Gastrocnemius medialis (tissue), 4 donors: ENCODE data around the gene PKNOX2. TPM values are rescaled to one million over a fixed set of nuclear protein-coding genes. Genes with fewer than 3 reads are reported as not detected.

ENCODE experiments used
- ATAC-seq, 2 donors: fragments of 150-250 bp; one replicate each; pipeline ENCODE4 v1.9.1; 2016
- DNase-seq, 2 donors: peaks; one replicate each; pipeline ENCODE4 v3.0.0-alpha.2; 2019
- H3K27ac ChIP-seq, 4 donors: fragments of 200-600 bp; sonication (generic); 1 replicate in 1 of 4; 2 replicates in 3 of 4; pipeline ENCODE4 v1.5.1; 2016 to 2018; ENCODE audit warnings: mild to moderate bottlenecking in 2 of 4, moderate library complexity in 1 of 4
- H3K27me3 ChIP-seq, 3 donors: fragments of 200-600 bp; sonication (generic) in 2 of 3; 1 replicate in 1 of 3; 2 replicates in 2 of 3; pipeline versions ENCODE4 v1.5.1 to v1.6.0; 2016 to 2019; ENCODE audit warnings: mild to moderate bottlenecking in 1 of 3, moderate library complexity in 1 of 3
- H3K36me3 ChIP-seq, 2 donors: fragments of 200-600 bp; sonication (generic) in 1 of 2; one replicate each; pipeline ENCODE4 v1.5.1; 2017 to 2018
- H3K4me1 ChIP-seq, 2 donors: fragments of 200-600 bp; sonication (generic) in 1 of 2; one replicate each; pipeline ENCODE4 v1.5.1; 2016 to 2017; ENCODE audit warnings: mild to moderate bottlenecking in 2 of 2
- H3K4me3 ChIP-seq, 4 donors: fragments of 200-600 bp; sonication (generic) in 3 of 4; 1 replicate in 1 of 4; 2 replicates in 3 of 4; pipeline ENCODE4 v1.5.1; 2016 to 2019; ENCODE audit warnings: mild to moderate bottlenecking in 2 of 4
- H3K9me3 ChIP-seq, 3 donors: fragments of 200-600 bp; sonication (generic) in 2 of 3; 1 replicate in 1 of 3; 2 replicates in 2 of 3; pipeline ENCODE4 v1.5.1; 2016 to 2019
- CTCF ChIP-seq, 5 experiments: fragments of 450-650 bp in 3 of 5; fragments of 200-600 bp in 2 of 5; sonication (generic) in 2 of 5; IDR thresholded peaks in 4 of 5; conservative IDR thresholded peaks in 1 of 5; 1 replicate in 4 of 5; 2 replicates in 1 of 5; pipeline ENCODE4 v1.5.1; 2016 to 2019; ENCODE audit warnings: antibody characterized with exemption in 5 of 5, mild to moderate bottlenecking in 3 of 5, moderate library complexity in 3 of 5
- POLR2A ChIP-seq, 2 donors: fragments of 450-650 bp; IDR thresholded peaks; one replicate each; pipeline ENCODE4 v1.6.1; 2017; ENCODE audit warnings: antibody characterized with exemption in 2 of 2, mild to moderate bottlenecking in 2 of 2, moderate library complexity in 2 of 2
- in situ Hi-C, 4 donors: fragments of 200-750 bp; cut with MboI; loops; one replicate each; pipeline versions ENCODE4 v1.15.0 to v1.8.0; 2017; ENCODE audit warnings: low sequenced_read_pairs in 4 of 4
- intact Hi-C: fragments of 100-400 bp; cut with DNase I; formaldehyde crosslinking; loops from one replicate; pipeline ENCODE4 v1.15.1; 2023; ENCODE audit warnings: low total_unique reads
- total RNA-seq, 4 donors: library from RNA; depleted of rRNA; stranded (reverse); fragments of >200 nt; gene quantifications; one replicate each; pipeline versions ENCODE4 v1.1.0 to v1.2.3, GENCODE V29; 2016

Gene PKNOX2
- total RNA-seq, 4 donors from 2014 or later: 3.7 to 11.7 (median 6.0) TPM

- ATAC-seq: no peak
- H3K9me3 ChIP-seq: no peaks in the 10 kb centered on the region
- H3K4me3 ChIP-seq: no peak overlapping the region
- in situ Hi-C loops: no loop called here
- no peaks in the 10 kb centered on the region for H3K36me3 ChIP-seq
- H3K27ac ChIP-seq: no peak overlapping the region
- intact Hi-C loops: no loop called here
- no peaks in the 10 kb centered on the region for H3K4me1 ChIP-seq
- DNase-seq: no peak
- no peaks in the 10 kb centered on the region for H3K27me3 ChIP-seq
- TF ChIP-seq CTCF (IDR thresholded peaks at IDR 0.05 in 4 of 5, conservative IDR thresholded peaks at IDR 0.05 in 1 of 5): no peak
- no peak for TF ChIP-seq POLR2A (IDR thresholded peaks at IDR 0.05)
Measured at GRCh38 chr11:125464666-125465065, 300.1 kb downstream of the PKNOX2 start.

- TF ChIP-seq POLR2A (IDR thresholded peaks at IDR 0.05) (no peak), CTCF (IDR thresholded peaks at IDR 0.05 in 4 of 5, conservative IDR thresholded peaks at IDR 0.05 in 1 of 5) (no peak)
- Histone ChIP-seq H3K27ac (no peak overlapping the region), H3K4me3 (no peak overlapping the region), H3K9me3 (no peaks in the 10 kb centered on the region), H3K4me1 (no peaks in the 10 kb centered on the region), H3K36me3 (no peaks in the 10 kb centered on the region), H3K27me3 (no peaks in the 10 kb centered on the region)
- intact Hi-C loops: no loop called here
- in situ Hi-C loops: no loop called here
- no peak for ATAC-seq
- DNase-seq: no peak
Measured at GRCh38 chr11:125465255-125465654, 300.7 kb downstream of the PKNOX2 start.

GRCh38 chr11:125465701-125466100 is 301.1 kb downstream of the PKNOX2 start:
- TF ChIP-seq CTCF (IDR thresholded peaks at IDR 0.05 in 4 of 5, conservative IDR thresholded peaks at IDR 0.05 in 1 of 5) (no peak), POLR2A (IDR thresholded peaks at IDR 0.05) (no peak)
- DNase-seq: no peak
- H3K27ac ChIP-seq: no peak overlapping the region
- in situ Hi-C loops: no loop called here
- H3K27me3 ChIP-seq: no peaks in the 10 kb centered on the region
- no peak overlapping the region for H3K4me3 ChIP-seq
- intact Hi-C loops: no loop called here
- no peaks in the 10 kb centered on the region for H3K4me1 ChIP-seq
- no peaks in the 10 kb centered on the region for H3K9me3 ChIP-seq
- no peak for ATAC-seq
- H3K36me3 ChIP-seq: no peaks in the 10 kb centered on the region

GRCh38 chr11:125468025-125468424 is 303.5 kb downstream of the PKNOX2 start:
- no peak for DNase-seq
- in situ Hi-C loops: no loop called here
- no peak overlapping the region for H3K27ac ChIP-seq
- ATAC-seq: no peak
- H3K27me3 ChIP-seq: no peaks in the 10 kb centered on the region
- H3K4me1 ChIP-seq: no peaks in the 10 kb centered on the region
- no peaks in the 10 kb centered on the region for H3K36me3 ChIP-seq
- TF ChIP-seq CTCF (IDR thresholded peaks at IDR 0.05 in 4 of 5, conservative IDR thresholded peaks at IDR 0.05 in 1 of 5): no peak
- H3K9me3 ChIP-seq: no peaks in the 10 kb centered on the region
- H3K4me3 ChIP-seq: no peak overlapping the region
- intact Hi-C loops: no loop called here

- Histone ChIP-seq H3K4me1 (no peaks in the 10 kb centered on the region), H3K27ac (no peak overlapping the region), H3K9me3 (no peaks in the 10 kb centered on the region), H3K27me3 (no peaks in the 10 kb centered on the region), H3K4me3 (no peak overlapping the region), H3K36me3 (no peaks in the 10 kb centered on the region)
- no peak for TF ChIP-seq POLR2A (IDR thresholded peaks at IDR 0.05)
- no peak for TF ChIP-seq CTCF (IDR thresholded peaks at IDR 0.05 in 4 of 5, conservative IDR thresholded peaks at IDR 0.05 in 1 of 5)
- in situ Hi-C loops (no loop called here), intact Hi-C loops (no loop called here)
- ATAC-seq (no peak), DNase-seq (no peak)
Measured at GRCh38 chr11:125468852-125469251, 304.3 kb downstream of the PKNOX2 start.
